ENCODE measurements around the gene PRKG2.

PRKG2 gene, protein sequence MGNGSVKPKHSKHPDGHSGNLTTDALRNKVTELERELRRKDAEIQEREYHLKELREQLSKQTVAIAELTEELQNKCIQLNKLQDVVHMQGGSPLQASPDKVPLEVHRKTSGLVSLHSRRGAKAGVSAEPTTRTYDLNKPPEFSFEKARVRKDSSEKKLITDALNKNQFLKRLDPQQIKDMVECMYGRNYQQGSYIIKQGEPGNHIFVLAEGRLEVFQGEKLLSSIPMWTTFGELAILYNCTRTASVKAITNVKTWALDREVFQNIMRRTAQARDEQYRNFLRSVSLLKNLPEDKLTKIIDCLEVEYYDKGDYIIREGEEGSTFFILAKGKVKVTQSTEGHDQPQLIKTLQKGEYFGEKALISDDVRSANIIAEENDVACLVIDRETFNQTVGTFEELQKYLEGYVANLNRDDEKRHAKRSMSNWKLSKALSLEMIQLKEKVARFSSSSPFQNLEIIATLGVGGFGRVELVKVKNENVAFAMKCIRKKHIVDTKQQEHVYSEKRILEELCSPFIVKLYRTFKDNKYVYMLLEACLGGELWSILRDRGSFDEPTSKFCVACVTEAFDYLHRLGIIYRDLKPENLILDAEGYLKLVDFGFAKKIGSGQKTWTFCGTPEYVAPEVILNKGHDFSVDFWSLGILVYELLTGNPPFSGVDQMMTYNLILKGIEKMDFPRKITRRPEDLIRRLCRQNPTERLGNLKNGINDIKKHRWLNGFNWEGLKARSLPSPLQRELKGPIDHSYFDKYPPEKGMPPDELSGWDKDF

DNA sequence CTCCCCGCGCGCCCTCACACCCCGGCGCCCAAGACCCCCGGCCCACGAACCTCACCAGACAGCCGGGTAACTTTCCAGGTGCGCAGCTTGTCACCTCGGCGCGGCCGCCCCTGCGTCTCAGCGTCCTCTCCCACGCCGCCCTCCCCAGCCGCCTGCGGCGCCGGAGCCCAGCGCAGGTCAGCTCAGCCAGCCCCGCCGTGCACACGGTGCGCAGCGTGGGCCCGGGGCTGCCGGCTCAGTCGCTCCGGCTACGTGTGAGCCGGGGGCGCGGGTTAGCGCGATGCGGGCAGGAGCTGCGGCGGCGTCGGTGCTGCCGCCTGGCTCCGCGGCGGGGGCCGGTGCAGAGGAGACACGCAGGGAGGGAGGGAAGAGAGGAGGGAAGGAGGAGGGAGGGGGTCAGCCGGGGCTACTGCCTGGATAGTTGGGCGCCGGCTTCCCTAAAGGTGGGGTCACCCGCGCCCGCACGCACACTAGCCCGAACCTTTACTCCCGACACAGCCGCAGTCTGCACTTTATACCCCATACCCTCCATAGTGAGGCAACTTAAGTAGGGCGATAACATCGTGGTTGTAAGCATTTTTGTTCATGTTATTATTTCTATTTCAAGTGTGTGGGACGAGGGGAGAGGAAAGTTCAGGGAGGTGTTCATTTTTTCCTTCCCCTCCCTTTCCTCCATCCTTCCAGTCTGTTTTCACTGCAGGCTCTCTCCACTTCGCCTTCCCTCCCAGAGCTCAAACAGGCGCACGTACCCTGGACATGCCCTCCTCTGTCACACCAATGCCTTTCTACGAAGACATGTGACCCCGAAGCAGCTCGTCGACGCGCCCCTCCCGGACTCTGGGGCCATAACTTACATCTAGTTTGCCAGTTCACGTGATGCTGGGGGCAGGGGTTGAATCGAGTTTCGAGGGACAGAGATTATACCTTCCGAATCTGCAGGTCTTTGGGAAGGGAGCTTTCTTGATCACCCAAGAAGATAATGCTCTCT is at the start of gene PRKG2:
Gene PRKG2, minus strand, starts transcription at position 342 of the 988 bp plus-strand sequence. CDS start 10,175 bp downstream, outside the sequence.
- H3K79me2 ChIP-seq, result no peaks in the 10 kb centered on the region
- no peak within 1 kb of the TSS for H3K27ac ChIP-seq
- H2AFZ ChIP-seq, result no peak within 1 kb of the TSS
- H3K27me3 ChIP-seq (ENCODE audit: control insufficient read depth, insufficient read depth, low read length), result no peaks in the 10 kb centered on the region
- H3K9ac ChIP-seq, result no peak within 1 kb of the TSS
- H3K4me2 ChIP-seq (ENCODE audit: low read length), result peak within 1 kb of the TSS; percentile 76
- no peaks in the 10 kb centered on the region for H3K36me3 ChIP-seq (ENCODE audit: control insufficient read depth, insufficient read depth, low read length)
- peak within 1 kb of the TSS; percentile 33 for H3K4me3 ChIP-seq (ENCODE audit: low read depth, low read length)
- no peaks in the 10 kb centered on the region for H3K4me1 ChIP-seq
- no peaks in the 10 kb centered on the region for H3K9me3 ChIP-seq (ENCODE audit: control insufficient read depth, low read length)
- TF ChIP-seq, protein P1, sequence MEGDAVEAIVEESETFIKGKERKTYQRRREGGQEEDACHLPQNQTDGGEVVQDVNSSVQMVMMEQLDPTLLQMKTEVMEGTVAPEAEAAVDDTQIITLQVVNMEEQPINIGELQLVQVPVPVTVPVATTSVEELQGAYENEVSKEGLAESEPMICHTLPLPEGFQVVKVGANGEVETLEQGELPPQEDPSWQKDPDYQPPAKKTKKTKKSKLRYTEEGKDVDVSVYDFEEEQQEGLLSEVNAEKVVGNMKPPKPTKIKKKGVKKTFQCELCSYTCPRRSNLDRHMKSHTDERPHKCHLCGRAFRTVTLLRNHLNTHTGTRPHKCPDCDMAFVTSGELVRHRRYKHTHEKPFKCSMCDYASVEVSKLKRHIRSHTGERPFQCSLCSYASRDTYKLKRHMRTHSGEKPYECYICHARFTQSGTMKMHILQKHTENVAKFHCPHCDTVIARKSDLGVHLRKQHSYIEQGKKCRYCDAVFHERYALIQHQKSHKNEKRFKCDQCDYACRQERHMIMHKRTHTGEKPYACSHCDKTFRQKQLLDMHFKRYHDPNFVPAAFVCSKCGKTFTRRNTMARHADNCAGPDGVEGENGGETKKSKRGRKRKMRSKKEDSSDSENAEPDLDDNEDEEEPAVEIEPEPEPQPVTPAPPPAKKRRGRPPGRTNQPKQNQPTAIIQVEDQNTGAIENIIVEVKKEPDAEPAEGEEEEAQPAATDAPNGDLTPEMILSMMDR (IDR thresholded peaks at IDR 0.05), result no peak

GRCh38 chr4:81260443-81261101 is 45.5 kb upstream of the PRKG2 start:
- TF ChIP-seq, protein P1 (IDR thresholded peaks at IDR 0.05), result no peak
- no peaks in the 10 kb centered on the region for H3K79me2 ChIP-seq
- no peak overlapping the region for H3K9ac ChIP-seq
- no peaks in the 10 kb centered on the region for H3K4me1 ChIP-seq
- H2AFZ ChIP-seq, result no peak overlapping the region
- no peak overlapping the region for H3K4me3 ChIP-seq (ENCODE audit: low read depth, low read length)
- no peaks in the 10 kb centered on the region for H3K36me3 ChIP-seq (ENCODE audit: control insufficient read depth, insufficient read depth, low read length)
- H3K27me3 ChIP-seq (ENCODE audit: control insufficient read depth, insufficient read depth, low read length), result no peaks in the 10 kb centered on the region
- no peak overlapping the region for H3K4me2 ChIP-seq (ENCODE audit: low read length)
- H3K9me3 ChIP-seq (ENCODE audit: control insufficient read depth, low read length), result no peaks in the 10 kb centered on the region
- H3K27ac ChIP-seq, result no peak overlapping the region

DNA sequence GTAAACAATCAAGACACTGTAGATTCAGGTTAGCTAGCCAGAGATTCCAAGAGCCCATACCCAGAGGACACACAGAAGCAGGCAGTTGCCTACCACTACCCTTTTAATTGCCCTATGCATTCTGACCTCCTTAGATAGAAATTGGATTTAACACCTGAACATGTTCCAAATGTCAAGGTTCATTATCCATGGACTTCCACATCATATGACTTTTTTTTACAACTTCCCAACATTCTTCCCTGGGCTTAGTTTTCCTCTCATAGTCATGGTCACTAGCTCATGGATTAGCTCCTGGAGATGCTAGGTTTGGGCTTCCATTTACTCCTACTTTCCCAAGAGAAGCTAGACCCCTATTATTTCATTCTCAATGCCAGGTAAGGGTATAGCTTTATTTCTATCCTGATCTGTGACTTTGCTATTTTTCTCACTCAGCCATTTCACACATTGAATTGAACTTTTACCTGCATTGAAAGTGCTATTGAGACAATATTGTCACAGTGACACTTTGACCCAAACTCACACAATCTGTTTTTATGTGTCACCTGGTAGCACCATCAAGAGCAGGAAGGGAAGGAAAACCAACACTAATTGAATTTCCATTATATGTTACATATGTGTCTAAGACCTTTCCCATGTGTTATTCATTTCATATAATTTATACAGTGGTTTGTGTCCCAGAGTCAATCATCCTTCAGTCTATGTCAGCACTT is 44.0 kb upstream of the PRKG2 start:
- H3K4me3 ChIP-seq (ENCODE audit: low read depth, low read length), result no peak overlapping the region
- no peak overlapping the region for H3K4me2 ChIP-seq (ENCODE audit: low read length)
- no peak overlapping the region for H3K9ac ChIP-seq
- no peaks in the 10 kb centered on the region for H3K4me1 ChIP-seq
- H2AFZ ChIP-seq, result no peak overlapping the region
- H3K27ac ChIP-seq, result no peak overlapping the region
- no peaks in the 10 kb centered on the region for H3K79me2 ChIP-seq
- H3K36me3 ChIP-seq (ENCODE audit: control insufficient read depth, insufficient read depth, low read length), result no peaks in the 10 kb centered on the region
- H3K9me3 ChIP-seq (ENCODE audit: control insufficient read depth, low read length), result no peaks in the 10 kb centered on the region
- H3K27me3 ChIP-seq (ENCODE audit: control insufficient read depth, insufficient read depth, low read length), result no peaks in the 10 kb centered on the region
- TF ChIP-seq, protein P1 (IDR thresholded peaks at IDR 0.05), result no peak

- Histone ChIP-seq H3K4me2 (ENCODE audit: low read length) (no peak overlapping the region), H3K27ac (no peak overlapping the region), H3K9me3 (ENCODE audit: control insufficient read depth, low read length) (no peaks in the 10 kb centered on the region), H3K79me2 (no peaks in the 10 kb centered on the region), H3K27me3 (ENCODE audit: control insufficient read depth, insufficient read depth, low read length) (no peaks in the 10 kb centered on the region), H3K36me3 (ENCODE audit: control insufficient read depth, insufficient read depth, low read length) (no peaks in the 10 kb centered on the region), H3K4me1 (no peaks in the 10 kb centered on the region), H3K9ac (no peak overlapping the region), H2AFZ (no peak overlapping the region), H3K4me3 (ENCODE audit: low read depth, low read length) (no peak overlapping the region)
- TF ChIP-seq, protein P1 (IDR thresholded peaks at IDR 0.05), result no peak
These were observed 42.8 kb upstream of the PRKG2 start for GRCh38 chr4:81257816-81258215.
